Endodermal cell (in vitro differentiated cells): ENCODE results near the gene TTLL9. TPM values are rescaled to one million over a fixed set of nuclear protein-coding genes. Genes with fewer than 3 reads are reported as not detected.

Experiments used
- DNase-seq: peaks from one replicate; pipeline ENCODE4 v3.0.0-alpha.2; 2017
- H3K27ac ChIP-seq: 2 replicates; pipeline ENCODE4 v1.5.1; 2013; ENCODE audit warnings: mild to moderate bottlenecking, low read depth, low read length, moderate library complexity
- H3K27me3 ChIP-seq: 2 replicates; pipeline ENCODE4 v1.6.1; 2013; ENCODE audit warnings: mild to moderate bottlenecking, low read length, moderate library complexity; ENCODE audit not compliant: insufficient read depth, control insufficient read depth, poor library complexity, severe bottlenecking
- H3K36me3 ChIP-seq: 2 replicates; pipeline ENCODE4 v1.7.0; 2013; ENCODE audit warnings: mild to moderate bottlenecking, low read length, moderate library complexity; ENCODE audit not compliant: control insufficient read depth, insufficient read depth
- H3K4me1 ChIP-seq: one replicate; pipeline ENCODE4 v1.7.0; 2013; ENCODE audit warnings: low read length; ENCODE audit not compliant: control insufficient read depth, insufficient read depth
- H3K4me3 ChIP-seq: 2 replicates; pipeline ENCODE4 v1.5.1; 2013; ENCODE audit warnings: mild to moderate bottlenecking, low read length, moderate library complexity
- H3K9ac ChIP-seq: 2 replicates; pipeline ENCODE4 v1.6.1; 2013; ENCODE audit warnings: mild to moderate bottlenecking, low read length, moderate library complexity; ENCODE audit not compliant: poor library complexity, severe bottlenecking; ENCODE audit errors: extremely low read depth
- H3K9me3 ChIP-seq: 2 replicates; pipeline ENCODE4 v1.6.1; 2013; ENCODE audit warnings: mild to moderate bottlenecking, low read length, moderate library complexity; ENCODE audit not compliant: control insufficient read depth
- H3K27ac Mint-ChIP-seq: 2 replicates; pipeline ENCODE4 v1.8.0; 2020; ENCODE audit warnings: mixed read lengths
- H3K27me3 Mint-ChIP-seq: 2 replicates; pipeline ENCODE4 v1.8.0; 2021; ENCODE audit warnings: mild to moderate bottlenecking, mixed read lengths; ENCODE audit not compliant: insufficient read depth
- H3K36me3 Mint-ChIP-seq: 2 replicates; pipeline ENCODE4 v1.8.0; 2020; ENCODE audit warnings: low read depth, mixed read lengths
- H3K4me1 Mint-ChIP-seq: 2 replicates; pipeline ENCODE4 v1.8.0; 2020; ENCODE audit warnings: mixed read lengths
- H3K4me3 Mint-ChIP-seq: 2 replicates; pipeline ENCODE4 v1.8.0; 2020; ENCODE audit warnings: mild to moderate bottlenecking, moderate library complexity, mixed read lengths
- H3K9me3 Mint-ChIP-seq: 2 replicates; pipeline ENCODE4 v1.8.0; 2020; ENCODE audit warnings: mild to moderate bottlenecking, mixed read lengths
- WGBS, 2 experiments: methylation state at CpG; one replicate each; pipeline versions ENCODE4 v1.1.5 to v1.1.7; 2013; ENCODE audit warnings: missing lambda C conversion rate in 2 of 2, mixed read lengths in 1 of 2; ENCODE audit not compliant: insufficient coverage in 1 of 2, insufficient read length in 1 of 2; 5-methylcytosine and 5-hydroxymethylcytosine counted together
- total RNA-seq, 2 donors: library from RNA; stranded (reverse); fragmentation: NEBNext Ultra II Directional in 1 of 2; extraction: Animal tissue kit (Norgen Biotek cat#: 25700) in 1 of 2; gene quantifications; 2 replicates in 1 of 2; 3 replicates in 1 of 2; pipeline ENCODE4 v1.2.1, GENCODE V29; 2021
- TF ChIP-seq, protein P1 (sequence below): fragments of 200-600 bp; sonication (generic); conservative IDR thresholded peaks from 2 replicates; pipeline ENCODE4 v1.5.0; 2021; ENCODE audit warnings: antibody characterized with exemption, mild to moderate bottlenecking

The TTLL9 gene
- total RNA-seq, 2 donors from 2014 or later = 0.29 to 0.51 TPM

DNA sequence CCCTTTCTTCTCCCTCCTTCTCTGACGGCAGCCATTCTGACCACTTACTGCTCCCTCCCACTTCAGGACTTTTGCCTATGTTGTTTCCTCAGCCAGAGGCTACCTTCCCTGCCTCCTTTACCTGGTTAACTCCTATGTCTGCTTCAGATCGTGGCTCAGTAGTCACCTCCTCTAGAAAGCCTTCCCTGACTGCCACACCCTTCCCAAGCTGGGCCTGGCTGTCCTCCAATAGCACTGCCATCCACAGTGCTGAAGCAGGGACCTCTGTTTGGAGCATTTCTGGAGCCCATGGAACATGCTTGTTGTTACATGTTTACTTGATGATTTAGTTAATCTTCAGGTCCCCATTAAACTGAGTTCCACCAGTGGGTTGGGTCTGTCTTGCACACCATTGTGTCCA is 111.3 kb downstream of the TTLL9 start:
- WGBS, 2 experiments = 82 to 93% methylated on average over 2 of the region's 2 CpGs
- Mint-ChIP-seq H3K27ac (no peak overlapping the region), H3K27me3 (peaks cover 33% of the 10 kb centered on the region), H3K36me3 (no peaks in the 10 kb centered on the region), H3K9me3 (no peaks in the 10 kb centered on the region), H3K4me3 (no peak overlapping the region), H3K4me1 (peaks cover 2% of the 10 kb centered on the region)
- no peak overlapping the region for H3K9ac ChIP-seq
- no peak overlapping the region for H3K4me3 ChIP-seq
- H3K27me3 ChIP-seq = peaks cover 17% of the 10 kb centered on the region
- no peaks in the 10 kb centered on the region for H3K36me3 ChIP-seq
- H3K9me3 ChIP-seq = no peaks in the 10 kb centered on the region
- H3K27ac ChIP-seq = no peak overlapping the region
- peaks cover 2% of the 10 kb centered on the region for H3K4me1 ChIP-seq
- DNase-seq = no peak
- TF ChIP-seq, protein P1, sequence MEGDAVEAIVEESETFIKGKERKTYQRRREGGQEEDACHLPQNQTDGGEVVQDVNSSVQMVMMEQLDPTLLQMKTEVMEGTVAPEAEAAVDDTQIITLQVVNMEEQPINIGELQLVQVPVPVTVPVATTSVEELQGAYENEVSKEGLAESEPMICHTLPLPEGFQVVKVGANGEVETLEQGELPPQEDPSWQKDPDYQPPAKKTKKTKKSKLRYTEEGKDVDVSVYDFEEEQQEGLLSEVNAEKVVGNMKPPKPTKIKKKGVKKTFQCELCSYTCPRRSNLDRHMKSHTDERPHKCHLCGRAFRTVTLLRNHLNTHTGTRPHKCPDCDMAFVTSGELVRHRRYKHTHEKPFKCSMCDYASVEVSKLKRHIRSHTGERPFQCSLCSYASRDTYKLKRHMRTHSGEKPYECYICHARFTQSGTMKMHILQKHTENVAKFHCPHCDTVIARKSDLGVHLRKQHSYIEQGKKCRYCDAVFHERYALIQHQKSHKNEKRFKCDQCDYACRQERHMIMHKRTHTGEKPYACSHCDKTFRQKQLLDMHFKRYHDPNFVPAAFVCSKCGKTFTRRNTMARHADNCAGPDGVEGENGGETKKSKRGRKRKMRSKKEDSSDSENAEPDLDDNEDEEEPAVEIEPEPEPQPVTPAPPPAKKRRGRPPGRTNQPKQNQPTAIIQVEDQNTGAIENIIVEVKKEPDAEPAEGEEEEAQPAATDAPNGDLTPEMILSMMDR = no peak

- Histone ChIP-seq H3K27ac (no peak overlapping the region), H3K36me3 (no peaks in the 10 kb centered on the region), H3K27me3 (peaks cover 17% of the 10 kb centered on the region), H3K4me1 (no peaks in the 10 kb centered on the region), H3K9ac (no peak overlapping the region), H3K9me3 (no peaks in the 10 kb centered on the region), H3K4me3 (no peak overlapping the region)
- 57 to 79% methylated on average over 6 of the region's 6 CpGs for WGBS, 2 experiments
- DNase-seq = no peak
- Mint-ChIP-seq H3K4me1 (no peaks in the 10 kb centered on the region), H3K27me3 (peaks cover 29% of the 10 kb centered on the region), H3K27ac (no peak overlapping the region), H3K36me3 (no peaks in the 10 kb centered on the region), H3K4me3 (no peak overlapping the region), H3K9me3 (no peaks in the 10 kb centered on the region)
- TF ChIP-seq, protein P1 = no peak
These were observed 114.6 kb downstream of the TTLL9 start for GRCh38 chr20:31984981-31985471.

GRCh38 chr20:31987744-31988143 is 117.3 kb downstream of the TTLL9 start:
- Histone ChIP-seq H3K36me3 (no peaks in the 10 kb centered on the region), H3K9ac (no peak overlapping the region), H3K9me3 (no peaks in the 10 kb centered on the region), H3K27ac (no peak overlapping the region), H3K27me3 (peaks cover 15% of the 10 kb centered on the region), H3K4me3 (no peak overlapping the region), H3K4me1 (no peaks in the 10 kb centered on the region)
- no peak for DNase-seq
- Mint-ChIP-seq H3K27me3 (peaks cover 30% of the 10 kb centered on the region), H3K36me3 (no peaks in the 10 kb centered on the region), H3K9me3 (no peaks in the 10 kb centered on the region), H3K4me1 (no peaks in the 10 kb centered on the region), H3K4me3 (no peak overlapping the region), H3K27ac (no peak overlapping the region)
- 75 to 87% methylated on average over 1 of the region's 1 CpG for WGBS, 2 experiments
- TF ChIP-seq, protein P1 = no peak
